Left lung (tissue), 10 donors: ENCODE measurements around the gene GAS6. TPM values are rescaled to one million over a fixed set of nuclear protein-coding genes. Genes with fewer than 3 reads are reported as not detected.
A peak's percentile ranks its signal among the peaks of the same experiment; 100 is the strongest.

Source experiments
- ATAC-seq: fragments of 200-7000 bp; cut with Tn5 transposase; one replicate; pipeline ENCODE4 v1.9.1; 2020; ENCODE audit warnings: moderate library complexity
- DNase-seq, 4 donors: peaks; one replicate each; pipeline ENCODE4 v3.0.0-alpha.2; 2013 to 2020
- H3K27ac ChIP-seq, 2 donors: fragments of 200-600 bp; sonication (generic) in 1 of 2; one replicate each; pipeline versions ENCODE4 v1.5.0 to v1.8.0; 2020 to 2021
- H3K27me3 ChIP-seq, 2 donors: fragments of 200-600 bp; sonication (generic) in 1 of 2; one replicate each; pipeline versions ENCODE4 v1.5.0 to v1.8.0; 2020 to 2021
- H3K36me3 ChIP-seq, 2 donors: fragments of 200-600 bp; sonication (generic) in 1 of 2; one replicate each; pipeline versions ENCODE4 v1.5.0 to v1.8.0; 2020 to 2021
- H3K4me1 ChIP-seq, 2 donors: fragments of 200-600 bp; one replicate each; pipeline ENCODE4 v1.8.0; 2021
- H3K4me3 ChIP-seq, 2 donors: fragments of 200-600 bp; sonication (generic) in 1 of 2; one replicate each; pipeline versions ENCODE4 v1.5.0 to v1.8.0; 2020 to 2021; ENCODE audit warnings: mild to moderate bottlenecking in 1 of 2
- H3K9me3 ChIP-seq, 2 donors: fragments of 200-600 bp; sonication (generic) in 1 of 2; one replicate each; pipeline versions ENCODE4 v1.5.0 to v1.8.0; 2020 to 2021
- CTCF ChIP-seq, 2 donors: fragments of 200-600 bp; sonication (generic) in 1 of 2; IDR thresholded peaks; one replicate each; pipeline versions ENCODE4 v1.5.0 to v1.8.0; 2021; ENCODE audit warnings: antibody characterized with exemption in 2 of 2
- intact Hi-C, 2 donors: fragments of 100-400 bp; cut with DNase I; formaldehyde crosslinking; loops; one replicate each; pipeline versions ENCODE4 v1.11.2 to v1.14.2; 2022
- polyA plus RNA-seq, 6 donors: library from polyadenylated mRNA; unstranded; fragments of 120-200 nt; gene quantifications; one replicate each; pipeline ENCODE4 v1.2.1, GENCODE V29; 2013; ENCODE audit not compliant: insufficient read length in 6 of 6
- total RNA-seq, 2 donors: library from RNA; stranded (reverse); fragmentation: NEBNext Ultra II Directional; extraction: Animal tissue kit (Norgen Biotek cat#: 25700); gene quantifications; one replicate each; pipeline ENCODE4 v1.2.1, GENCODE V29; 2021
- donor health status: DM: no; HTN: yes; CAD: no.
- donor health status: DM: no; HTN: no; CAD: no.

Gene GAS6
- total and polyA plus RNA-seq, 8 donors = 24.8 to 169 (median 33.5) TPM

GRCh38 chr13:113781571-113781970, 82.3 kb downstream of the GAS6 start:
- intact Hi-C loops = no loop called here
- DNase-seq = no peak
- no peak for TF ChIP-seq CTCF (IDR thresholded peaks at IDR 0.05)
- no peak for ATAC-seq
- Histone ChIP-seq H3K9me3 (no peaks in the 10 kb centered on the region), H3K27me3 (peaks cover 0 to 16% of the 10 kb centered on the region in 2 donors), H3K4me3 (no peak overlapping the region), H3K27ac (no peak overlapping the region), H3K4me1 (no peaks in the 10 kb centered on the region), H3K36me3 (no peaks in the 10 kb centered on the region)

- peaks cover 0 to 29% of the 10 kb centered on the region in 2 donors for H3K27me3 ChIP-seq
- H3K36me3 ChIP-seq = no peaks in the 10 kb centered on the region
- no peak overlapping the region for H3K27ac ChIP-seq
- no peak for TF ChIP-seq CTCF (IDR thresholded peaks at IDR 0.05)
- no peaks in the 10 kb centered on the region for H3K4me1 ChIP-seq
- H3K4me3 ChIP-seq = no peak overlapping the region
- peak; percentile 63 for ATAC-seq
- DNase-seq = peak in 2 of 4 donors; percentile 15 to 36
- no peaks in the 10 kb centered on the region for H3K9me3 ChIP-seq
- intact Hi-C loops = no loop called here
Observed at GRCh38 chr13:113777311-113778260, 86.3 kb downstream of the GAS6 start.

- no peak for TF ChIP-seq CTCF (IDR thresholded peaks at IDR 0.05)
- Histone ChIP-seq H3K27me3 (peaks cover 0 to 29% of the 10 kb centered on the region in 2 donors), H3K4me3 (no peak overlapping the region), H3K27ac (no peak overlapping the region), H3K9me3 (no peaks in the 10 kb centered on the region), H3K36me3 (no peaks in the 10 kb centered on the region), H3K4me1 (peaks cover 0 to 3% of the 10 kb centered on the region in 2 donors)
- intact Hi-C loops = no loop called here
- no peak for ATAC-seq
- no peak for DNase-seq
Observed at GRCh38 chr13:113776231-113777125, 87.4 kb downstream of the GAS6 start.

GRCh38 chr13:113775451-113776145, 88.3 kb downstream of the GAS6 start:
- TF ChIP-seq CTCF (IDR thresholded peaks at IDR 0.05) = no peak
- H3K4me3 ChIP-seq = no peak overlapping the region
- ATAC-seq = no peak
- intact Hi-C loops = no loop called here
- H3K27ac ChIP-seq = no peak overlapping the region
- H3K4me1 ChIP-seq = peaks cover 0 to 3% of the 10 kb centered on the region in 2 donors
- no peak for DNase-seq
- no peaks in the 10 kb centered on the region for H3K36me3 ChIP-seq
- no peaks in the 10 kb centered on the region for H3K9me3 ChIP-seq
- H3K27me3 ChIP-seq = peaks cover 0 to 29% of the 10 kb centered on the region in 2 donors
